Stimulated activated CD4-positive, alpha-beta T cell treated with anti-CD3 and anti-CD28 coated beads, Interleukin-15, amount 100 ng/mL, for 48 hours (primary cell): ENCODE results near the gene TLCD1.

Experiments
- DNase-seq, 2 donors: peaks; one replicate each; pipeline ENCODE4 v3.0.0-alpha.2; 2020; ENCODE audit warnings: low read depth in 2 of 2

TLCD1 gene

DNA sequence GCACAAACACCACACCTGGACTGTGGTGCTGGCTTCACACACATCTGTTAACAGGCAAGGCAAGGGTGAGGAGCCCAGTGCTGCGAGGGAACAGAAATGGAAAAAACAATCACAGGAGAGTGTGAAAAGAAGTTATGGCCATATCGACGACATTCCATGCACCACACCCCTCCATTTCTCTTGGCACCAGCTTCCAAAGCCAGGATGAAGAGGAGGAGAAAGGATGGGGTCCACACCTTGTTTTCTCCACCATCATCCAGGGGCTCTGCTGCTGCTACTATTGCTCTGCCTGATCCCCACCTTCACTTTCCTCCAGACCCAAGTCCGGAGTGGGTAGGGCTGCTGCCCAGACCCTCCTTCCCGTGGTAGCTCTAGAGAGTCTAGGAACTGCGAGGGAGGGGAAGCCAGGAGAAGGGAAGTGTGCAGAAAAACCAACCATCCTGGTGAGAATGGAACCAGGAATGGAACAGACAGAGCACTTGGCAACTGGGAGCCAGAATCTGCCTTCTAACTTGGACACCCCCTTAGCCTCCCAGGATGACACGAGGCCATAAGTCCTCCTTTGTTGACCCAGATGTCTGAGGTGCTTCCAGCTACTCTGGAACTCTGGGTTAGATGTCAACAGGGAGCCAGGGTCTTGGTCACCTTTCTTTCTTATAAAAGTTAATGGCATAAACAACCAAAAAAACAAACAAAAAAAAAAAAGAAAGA lies 13.2 kb downstream of the TLCD1 start:
- no peak for DNase-seq

- peak in 1 of 2 donors; percentile 57 for DNase-seq
Observed at GRCh38 chr17:28712032-28712704, 13.9 kb downstream of the TLCD1 start.

DNA sequence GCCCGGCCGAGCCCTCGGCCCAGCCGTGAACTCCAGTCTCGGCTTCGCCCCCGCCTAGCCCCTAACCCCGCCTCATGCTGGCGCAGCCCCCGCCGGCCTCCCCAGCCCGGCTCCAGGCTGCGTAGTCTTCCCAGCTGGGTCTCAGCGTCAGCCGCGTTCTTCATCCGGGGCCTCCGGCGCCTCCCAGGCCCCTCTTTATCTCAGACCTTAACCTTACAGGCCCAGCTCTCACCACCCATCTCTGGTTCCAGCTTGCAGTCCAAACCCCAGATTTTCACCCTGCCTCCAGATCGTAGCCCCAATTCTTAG lies 14.4 kb downstream of the TLCD1 start, which contains the start of gene PROCA1:
TSS of gene PROCA1 (minus strand) at position 166 of the 309 bp plus-strand sequence. CDS start 228 bp downstream, outside the sequence.
- DNase-seq = no peak

- peak; percentile 79 to 88 for DNase-seq
Observed at GRCh38 chr17:28710861-28711722, 14.9 kb downstream of the TLCD1 start.

GRCh38 chr17:28707339-28707720 lies 18.7 kb downstream of the TLCD1 start:
- no peak for DNase-seq

GRCh38 chr17:28706471-28707338 lies 19.3 kb downstream of the TLCD1 start:
- no peak for DNase-seq

- no peak for DNase-seq
Observed at GRCh38 chr17:28705728-28706334, 20.2 kb downstream of the TLCD1 start.

DNA sequence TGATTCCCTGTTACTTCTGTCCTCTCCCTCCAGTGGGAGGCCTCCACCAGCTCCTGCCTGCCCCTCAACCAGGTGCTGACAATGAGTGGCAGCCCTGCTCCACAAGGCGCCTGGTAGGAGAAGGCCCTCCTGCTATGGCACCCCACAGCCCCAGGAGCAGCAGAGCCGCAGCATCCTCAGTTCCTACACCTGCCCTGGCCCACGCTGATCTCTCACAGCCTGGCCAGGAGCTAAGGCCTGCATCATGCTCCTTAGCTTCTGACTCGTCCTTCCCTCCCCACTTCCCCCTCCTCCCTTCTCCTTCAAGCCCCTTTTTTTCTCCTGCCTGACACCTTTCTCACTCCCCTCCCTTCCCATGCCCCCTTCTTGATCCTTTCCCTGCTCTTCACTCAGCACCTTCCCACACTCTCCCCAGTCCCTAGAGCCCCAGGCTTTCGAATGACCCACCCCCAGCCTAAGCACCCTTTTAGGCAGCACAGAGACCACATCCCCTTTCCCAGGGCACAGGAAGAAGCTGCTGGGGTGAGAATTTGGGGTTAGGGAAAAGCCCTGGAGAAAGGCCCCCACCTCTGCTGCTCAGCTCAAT lies 20.9 kb downstream of the TLCD1 start:
- DNase-seq = no peak

DNA sequence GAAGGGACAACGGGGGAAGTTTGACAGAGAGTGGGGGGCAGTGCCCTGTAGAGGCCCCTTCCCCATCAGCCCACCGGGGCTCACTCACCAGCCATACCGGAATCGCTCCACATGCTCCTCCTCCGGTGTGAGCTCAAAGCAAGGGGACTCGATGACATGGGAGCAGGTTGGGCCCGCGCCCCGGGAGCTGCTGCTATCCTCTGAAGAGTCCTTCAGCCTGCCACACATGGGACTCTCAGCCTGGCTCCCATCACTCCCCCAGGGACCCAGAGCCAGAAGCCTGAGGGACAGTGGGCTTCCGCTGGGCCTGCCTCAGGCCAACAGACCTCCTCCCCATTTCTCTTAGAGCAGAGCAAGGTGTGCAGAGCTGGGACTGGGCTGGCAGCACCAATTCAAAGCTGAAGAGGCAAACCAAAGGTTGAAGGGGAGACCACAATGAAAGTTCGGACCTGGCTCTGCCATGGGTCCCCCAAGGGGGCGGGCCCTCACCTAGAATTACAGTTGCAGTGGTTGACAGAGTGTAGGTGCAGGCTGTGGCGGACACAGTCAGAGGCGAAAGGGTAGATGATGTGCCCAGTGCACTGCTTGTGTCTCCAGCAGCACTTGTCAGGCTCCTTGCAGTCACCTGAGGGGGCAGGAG lies 21.7 kb downstream of the TLCD1 start:
- no peak for DNase-seq

- no peak for DNase-seq
Observed at GRCh38 chr17:28703552-28704218, 22.3 kb downstream of the TLCD1 start.

- no peak for DNase-seq
Observed at GRCh38 chr17:28702752-28703150, 23.3 kb downstream of the TLCD1 start.

- DNase-seq = no peak
Observed at GRCh38 chr17:28702026-28702751, 23.8 kb downstream of the TLCD1 start.

DNA sequence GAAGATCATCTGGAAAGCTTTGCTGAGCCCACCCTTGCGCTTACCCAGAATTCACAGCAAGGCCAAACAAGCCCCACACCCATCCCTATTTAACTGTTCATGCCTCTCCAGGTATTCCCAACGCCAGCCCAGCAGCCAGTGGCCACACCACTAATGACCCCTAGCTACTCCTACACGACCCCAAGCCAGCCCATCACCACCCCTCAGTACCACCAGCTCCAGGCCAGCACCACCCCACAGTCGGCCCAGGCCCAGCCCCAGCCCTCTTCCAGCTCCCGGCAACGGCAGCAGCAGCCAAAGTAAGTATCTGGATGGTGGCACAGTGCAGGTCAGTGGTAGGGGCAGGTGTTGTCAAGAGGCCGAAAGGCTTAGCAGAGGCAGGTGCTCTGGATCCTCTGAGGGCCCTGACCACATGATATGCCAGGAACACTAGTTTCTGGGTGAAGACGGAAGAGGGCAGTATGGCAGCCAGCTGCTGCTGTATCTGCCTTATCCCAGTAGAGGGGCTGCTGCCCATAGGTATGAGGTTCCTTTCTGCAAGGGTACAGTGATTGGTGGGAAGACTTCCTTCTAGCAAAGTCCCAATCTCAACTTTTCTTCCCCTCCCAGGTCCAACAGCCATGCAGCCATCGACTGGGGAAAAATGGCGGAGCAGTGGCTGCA lies 25.1 kb downstream of the TLCD1 start:
- DNase-seq = no peak

DNA sequence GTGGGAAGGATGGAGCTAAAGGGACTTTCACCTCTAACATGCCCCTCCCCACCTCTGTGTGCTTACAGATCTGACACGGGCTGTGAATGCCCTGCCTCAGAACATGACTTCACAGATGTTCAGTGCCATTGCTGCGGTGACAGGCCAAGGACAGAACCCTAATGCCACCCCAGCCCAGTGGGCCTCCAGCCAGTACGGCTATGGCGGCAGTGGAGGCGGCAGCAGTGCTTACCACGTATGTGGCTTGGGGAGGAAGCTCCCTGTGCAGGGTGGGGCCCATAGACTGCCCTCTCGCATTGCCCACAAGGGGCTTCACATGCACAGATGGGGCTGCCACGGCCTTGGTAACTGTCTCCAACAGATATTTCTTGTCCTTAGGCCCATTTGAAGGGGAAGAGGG lies 25.8 kb downstream of the TLCD1 start:
- no peak for DNase-seq

DNA sequence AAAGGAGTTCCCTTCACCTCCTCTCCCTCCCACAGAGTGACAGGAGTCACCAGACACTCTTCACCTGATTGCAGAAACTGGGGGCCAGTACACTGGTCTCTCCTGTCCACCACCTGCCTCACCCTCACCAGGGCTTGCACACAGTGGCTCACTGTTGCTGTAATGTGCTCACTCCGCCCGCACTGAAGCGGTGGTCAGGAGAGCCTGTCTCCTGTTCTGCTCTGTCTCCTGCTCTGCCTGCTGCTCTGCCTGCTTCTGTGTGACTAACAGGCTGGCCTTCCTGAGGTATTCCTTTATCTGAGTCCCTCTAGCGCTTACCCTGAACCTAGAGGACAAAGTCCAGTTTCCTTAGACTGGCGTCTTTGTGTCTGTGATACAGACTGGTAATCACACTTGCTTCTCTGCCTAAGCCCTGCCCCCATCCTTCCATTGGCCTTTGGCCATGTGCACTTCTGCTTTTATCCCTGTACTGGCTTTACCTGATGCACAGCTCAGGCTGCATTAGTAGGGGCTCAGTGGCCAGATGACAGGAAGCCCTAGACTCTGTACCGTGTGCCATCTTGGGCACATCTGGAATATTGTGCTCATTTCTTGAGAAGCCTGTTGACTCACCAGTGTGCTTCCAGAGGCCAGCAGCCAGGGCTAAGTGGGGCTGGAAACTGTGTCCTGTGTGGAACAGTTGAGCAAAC lies 27.6 kb downstream of the TLCD1 start:
- no peak for DNase-seq

GRCh38 chr17:28693869-28694268 lies 32.2 kb downstream of the TLCD1 start:
- DNase-seq = no peak

- DNase-seq = no peak
Observed at GRCh38 chr17:28689011-28689410, 37.0 kb downstream of the TLCD1 start.

- DNase-seq = no peak
Observed at GRCh38 chr17:28688481-28688880, 37.6 kb downstream of the TLCD1 start.
